Neutrophil (primary cell): ENCODE results near the gene WDFY4.

Source experiments
- H3K27ac ChIP-seq: fragments of 200-600 bp; sonication (generic); 2 replicates; pipeline ENCODE4 v1.5.1; 2016; ENCODE audit warnings: mild to moderate bottlenecking, moderate library complexity
- H3K27me3 ChIP-seq: fragments of 200-600 bp; sonication (generic); 2 replicates; pipeline ENCODE4 v1.6.0; 2016; ENCODE audit warnings: mild to moderate bottlenecking
- H3K36me3 ChIP-seq: fragments of 200-600 bp; sonication (generic); 2 replicates; pipeline ENCODE4 v1.5.1; 2017
- H3K4me1 ChIP-seq, 2 experiments: fragments of 200-600 bp in 1 of 2; sonication (generic) in 1 of 2; 1 replicate in 1 of 2; 2 replicates in 1 of 2; pipeline versions ENCODE4 v1.5.1 to v1.6.1; 2013 to 2016; ENCODE audit warnings: low read depth in 1 of 2, low read length in 1 of 2, mild to moderate bottlenecking in 1 of 2, moderate library complexity in 1 of 2; ENCODE audit not compliant: control insufficient read depth in 1 of 2, insufficient read depth in 1 of 2
- H3K4me3 ChIP-seq, 2 experiments: fragments of 200-600 bp in 1 of 2; sonication (generic) in 1 of 2; 1 replicate in 1 of 2; 2 replicates in 1 of 2; pipeline ENCODE4 v1.5.1; 2013 to 2016; ENCODE audit warnings: low read depth in 1 of 2, low read length in 1 of 2, mild to moderate bottlenecking in 1 of 2, moderate library complexity in 1 of 2
- H3K9me3 ChIP-seq: fragments of 200-600 bp; sonication (generic); 2 replicates; pipeline ENCODE4 v1.5.1; 2016
- TF ChIP-seq, protein P1 (sequence below): fragments of 200-600 bp; sonication (generic); IDR thresholded peaks from 2 replicates; pipeline ENCODE4 v1.5.1; 2016; ENCODE audit warnings: antibody characterized with exemption

The WDFY4 gene

DNA sequence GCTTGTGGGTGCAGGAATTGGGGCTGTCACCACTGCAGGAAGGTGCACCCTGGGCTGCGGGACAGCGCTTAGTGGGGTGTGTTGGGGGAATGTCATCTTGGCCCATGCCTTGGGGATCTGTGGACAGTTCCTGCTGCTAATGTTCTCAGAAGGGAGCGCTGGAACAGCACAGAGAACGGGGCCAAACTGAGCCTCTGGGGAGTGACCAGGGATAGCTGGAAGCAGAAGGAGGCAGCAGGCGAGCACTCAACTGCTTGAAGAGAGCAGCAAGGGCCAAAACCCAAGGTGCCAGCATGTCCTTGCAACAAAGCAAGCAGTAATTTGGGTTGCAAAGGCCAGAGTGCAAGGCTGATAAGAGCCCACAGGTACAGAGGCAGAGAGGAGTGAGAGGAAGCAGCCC is 31.3 kb upstream of the WDFY4 start:
- Histone ChIP-seq H3K27me3 (peaks cover 78% of the 10 kb centered on the region), H3K9me3 (no peaks in the 10 kb centered on the region), H3K4me3 (no peak overlapping the region), H3K4me1 (peaks cover 23 to 26% of the 10 kb centered on the region in 2 experiments), H3K27ac (no peak overlapping the region), H3K36me3 (no peaks in the 10 kb centered on the region)
- TF ChIP-seq, protein P1, sequence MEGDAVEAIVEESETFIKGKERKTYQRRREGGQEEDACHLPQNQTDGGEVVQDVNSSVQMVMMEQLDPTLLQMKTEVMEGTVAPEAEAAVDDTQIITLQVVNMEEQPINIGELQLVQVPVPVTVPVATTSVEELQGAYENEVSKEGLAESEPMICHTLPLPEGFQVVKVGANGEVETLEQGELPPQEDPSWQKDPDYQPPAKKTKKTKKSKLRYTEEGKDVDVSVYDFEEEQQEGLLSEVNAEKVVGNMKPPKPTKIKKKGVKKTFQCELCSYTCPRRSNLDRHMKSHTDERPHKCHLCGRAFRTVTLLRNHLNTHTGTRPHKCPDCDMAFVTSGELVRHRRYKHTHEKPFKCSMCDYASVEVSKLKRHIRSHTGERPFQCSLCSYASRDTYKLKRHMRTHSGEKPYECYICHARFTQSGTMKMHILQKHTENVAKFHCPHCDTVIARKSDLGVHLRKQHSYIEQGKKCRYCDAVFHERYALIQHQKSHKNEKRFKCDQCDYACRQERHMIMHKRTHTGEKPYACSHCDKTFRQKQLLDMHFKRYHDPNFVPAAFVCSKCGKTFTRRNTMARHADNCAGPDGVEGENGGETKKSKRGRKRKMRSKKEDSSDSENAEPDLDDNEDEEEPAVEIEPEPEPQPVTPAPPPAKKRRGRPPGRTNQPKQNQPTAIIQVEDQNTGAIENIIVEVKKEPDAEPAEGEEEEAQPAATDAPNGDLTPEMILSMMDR = no peak

DNA sequence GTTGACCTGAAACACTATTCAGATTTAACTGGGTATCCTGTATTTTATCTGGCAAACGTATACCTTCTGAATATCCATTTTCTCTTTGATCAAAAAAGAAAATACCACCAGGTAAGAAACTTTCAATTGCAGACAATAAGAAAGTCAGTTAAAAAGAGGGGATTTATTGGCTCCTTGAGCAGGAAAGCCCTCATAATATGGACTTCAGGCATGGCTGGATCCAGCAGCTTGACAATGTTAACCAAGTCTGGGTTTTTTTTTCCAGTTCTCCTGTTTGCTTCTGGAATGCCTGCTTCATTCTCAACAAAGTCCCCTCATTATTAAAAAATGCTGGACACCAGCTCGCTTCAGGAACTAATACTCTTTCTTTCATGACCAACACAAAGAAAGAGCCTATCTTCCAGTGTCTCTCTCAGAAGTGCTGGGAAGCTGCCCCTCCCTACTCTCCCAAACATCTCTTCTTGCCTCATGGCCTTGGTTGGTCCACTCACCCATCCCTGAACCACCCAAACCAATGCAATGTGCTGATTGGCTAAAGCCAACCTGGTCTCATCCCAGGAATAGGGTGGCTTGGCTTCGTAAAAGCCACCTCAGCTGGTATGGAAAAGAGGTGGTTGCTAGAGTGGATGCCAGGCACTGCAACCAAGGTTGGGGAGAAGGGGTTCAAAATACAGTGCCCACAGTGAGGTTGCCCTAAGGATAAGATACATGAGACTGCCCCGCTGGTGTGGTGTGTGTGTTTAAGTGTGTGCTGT is 30.6 kb upstream of the WDFY4 start:
- H3K9me3 ChIP-seq = no peaks in the 10 kb centered on the region
- no peak overlapping the region for H3K4me3 ChIP-seq
- TF ChIP-seq, protein P1 = no peak
- peaks cover 72% of the 10 kb centered on the region for H3K27me3 ChIP-seq
- no peaks in the 10 kb centered on the region for H3K36me3 ChIP-seq
- no peak overlapping the region for H3K27ac ChIP-seq
- H3K4me1 ChIP-seq = peaks cover 23 to 28% of the 10 kb centered on the region in 2 experiments

DNA sequence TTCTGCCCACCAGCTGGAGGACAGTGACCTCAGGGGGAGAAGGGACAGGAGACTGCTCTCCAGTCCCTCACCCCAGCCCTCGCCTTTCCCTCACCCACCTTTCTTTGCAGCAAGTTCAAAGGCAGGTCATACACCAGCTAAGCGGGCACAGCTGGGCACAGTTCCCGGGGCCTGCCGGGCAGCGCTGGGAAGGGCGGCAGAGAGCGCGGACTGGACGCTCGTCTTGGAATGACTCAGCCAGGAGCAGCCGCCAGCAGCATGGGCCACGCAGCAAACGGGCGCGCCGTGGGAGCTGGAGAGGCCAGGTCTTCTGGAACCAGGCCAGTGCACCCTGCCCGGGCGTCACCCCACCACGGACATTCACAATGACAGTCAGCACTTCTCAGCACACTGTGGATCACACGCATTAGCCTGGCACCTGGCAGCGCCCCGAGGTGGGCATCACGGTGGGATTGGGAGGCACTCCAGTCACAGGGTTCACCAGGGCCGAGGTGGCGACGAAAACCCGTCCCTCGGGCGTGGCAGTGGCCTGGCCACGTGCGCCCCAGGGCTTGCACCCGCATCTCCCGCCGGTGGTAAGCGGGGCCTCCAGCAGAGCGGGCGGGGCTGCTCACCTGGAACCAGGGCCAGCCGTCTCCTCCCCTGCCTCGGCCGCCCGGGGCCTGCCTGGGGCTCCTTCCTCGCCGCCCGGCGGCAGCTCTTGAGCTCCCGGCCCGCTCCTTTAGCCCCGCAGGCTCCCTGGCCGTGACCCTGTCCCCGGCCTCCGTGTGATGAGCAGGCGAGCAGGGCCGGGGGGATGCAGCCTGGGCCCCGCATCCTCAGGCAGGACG is 29.0 kb upstream of the WDFY4 start:
- H3K27ac ChIP-seq = no peak overlapping the region
- peak overlapping the region; percentile 28 to 67 for H3K4me3 ChIP-seq

DNA sequence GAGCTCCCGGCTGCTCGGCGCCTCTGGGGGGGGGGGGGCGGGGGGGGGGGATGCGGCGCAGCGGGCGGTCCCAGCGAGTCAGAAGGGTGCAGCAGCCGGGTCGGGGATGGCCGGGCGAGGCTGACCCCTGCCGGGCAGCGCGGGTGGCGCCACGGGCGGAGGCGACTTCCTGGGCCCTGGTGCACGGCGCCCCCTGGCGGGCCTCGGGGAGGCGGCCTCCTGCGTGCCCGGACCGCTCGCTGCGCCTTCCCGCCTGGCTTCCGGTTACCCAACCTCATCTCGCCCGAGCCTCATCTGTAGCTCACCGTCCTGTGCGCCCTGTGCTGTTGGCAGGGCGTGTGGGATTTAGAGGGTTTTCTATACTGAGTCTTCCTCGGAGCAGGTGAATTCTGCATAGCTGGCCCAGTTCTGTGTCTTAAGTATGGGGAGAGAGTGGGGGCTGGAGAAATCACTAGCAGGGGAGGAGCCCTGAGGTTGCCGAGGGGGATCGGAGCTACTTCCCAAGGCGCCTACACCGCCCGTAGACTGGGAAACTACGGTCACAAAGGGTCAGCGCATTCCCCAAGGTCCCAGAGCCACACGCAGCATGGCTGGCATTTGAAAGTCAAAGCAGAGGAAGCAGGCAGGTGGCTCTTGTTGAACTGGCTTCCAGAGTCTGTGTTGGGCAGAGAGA is 28.3 kb upstream of the WDFY4 start:
- Histone ChIP-seq H3K4me3 (peak overlapping the region; percentile 58 to 67), H3K27me3 (peaks cover 54% of the 10 kb centered on the region), H3K36me3 (no peaks in the 10 kb centered on the region), H3K27ac (peak overlapping the region; percentile 50), H3K4me1 (peaks cover 26 to 30% of the 10 kb centered on the region in 2 experiments), H3K9me3 (no peaks in the 10 kb centered on the region)
- TF ChIP-seq, protein P1 = peak; percentile 100

More for the DNA sequence above, 29.0 kb upstream of the WDFY4 start:
- H3K27me3 ChIP-seq = peaks cover 62% of the 10 kb centered on the region
- no peaks in the 10 kb centered on the region for H3K9me3 ChIP-seq
- H3K4me1 ChIP-seq = peaks cover 23 to 28% of the 10 kb centered on the region in 2 experiments
- TF ChIP-seq, protein P1 = no peak
- H3K36me3 ChIP-seq = no peaks in the 10 kb centered on the region

DNA sequence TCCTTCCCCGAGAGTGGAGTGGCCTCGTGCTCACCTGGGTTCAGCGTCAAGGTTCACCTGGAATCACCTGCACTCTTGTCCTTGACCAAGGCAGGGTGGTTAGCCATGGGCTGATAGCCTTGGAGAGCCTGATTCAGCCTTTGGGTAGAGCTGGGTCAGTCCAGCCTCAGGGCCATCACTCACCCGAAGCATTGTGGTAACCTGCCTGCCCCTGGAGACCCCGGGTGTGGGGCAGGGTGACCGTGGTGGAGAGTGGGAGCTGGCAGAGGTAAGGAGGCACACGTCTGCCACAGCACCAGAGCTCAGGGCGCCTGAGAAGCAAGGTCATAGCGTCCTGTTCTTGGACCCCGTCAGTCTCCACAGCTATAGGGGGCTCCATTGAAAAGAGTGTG is 27.8 kb upstream of the WDFY4 start:
- H3K4me3 ChIP-seq = peak overlapping the region; percentile 58 to 67
- TF ChIP-seq, protein P1 = no peak
- peaks cover 32 to 34% of the 10 kb centered on the region in 2 experiments for H3K4me1 ChIP-seq
- peak overlapping the region; percentile 50 for H3K27ac ChIP-seq
- no peaks in the 10 kb centered on the region for H3K36me3 ChIP-seq
- H3K9me3 ChIP-seq = no peaks in the 10 kb centered on the region
- H3K27me3 ChIP-seq = peaks cover 49% of the 10 kb centered on the region
